Measurements from ENCODE around the gene POMT1.
"Not testable (repeated sequence)": the region's sequence is repeated elsewhere in the genome, so short reads cannot be mapped to it uniquely, and the experiment has no call there.

The POMT1 gene

GRCh38 chr9:131525643-131526565 is 23.2 kb downstream of the POMT1 start:
- DNase-seq (ENCODE audit: low spot score), result no peak

GRCh38 chr9:131528186-131528585 is 25.5 kb downstream of the POMT1 start:
- DNase-seq (ENCODE audit: low spot score), result no peak

- DNase-seq (ENCODE audit: low spot score), result no peak
Observed at GRCh38 chr9:131528886-131529505, 26.3 kb downstream of the POMT1 start.

GRCh38 chr9:131529597-131530545 is 27.2 kb downstream of the POMT1 start:
- no peak for DNase-seq (ENCODE audit: low spot score)

GRCh38 chr9:131530546-131530919 is 27.8 kb downstream of the POMT1 start:
- DNase-seq (ENCODE audit: low spot score), result no peak

GRCh38 chr9:131530920-131531832 is 28.5 kb downstream of the POMT1 start, which contains the start of gene UCK1:
Gene UCK1, minus strand, starts transcription at chr9:131531263. Its CDS starts 89 bp downstream, at chr9:131531174.
- DNase-seq (ENCODE audit: low spot score), result peak; percentile 79

GRCh38 chr9:131534721-131535237 is 32.1 kb downstream of the POMT1 start:
- DNase-seq (ENCODE audit: low spot score), result peak; percentile 56

- DNase-seq (ENCODE audit: low spot score), result no peak
Observed at GRCh38 chr9:131537946-131538345, 35.2 kb downstream of the POMT1 start.

- DNase-seq (ENCODE audit: low spot score), result no peak
Observed at GRCh38 chr9:131539223-131539923, 36.7 kb downstream of the POMT1 start.

- no peak for DNase-seq (ENCODE audit: low spot score)
Observed at GRCh38 chr9:131543141-131543540, 40.4 kb downstream of the POMT1 start.

- no peak for DNase-seq (ENCODE audit: low spot score)
Observed at GRCh38 chr9:131545003-131545785, 42.5 kb downstream of the POMT1 start, which contains the start of gene PRRT1B. Gene PRRT1B, plus strand, starts transcription at chr9:131545523. Its CDS starts 93 bp downstream, at chr9:131545616.

- DNase-seq (ENCODE audit: low spot score), result no peak
Observed at GRCh38 chr9:131545786-131546335, 43.1 kb downstream of the POMT1 start.

- no peak for DNase-seq (ENCODE audit: low spot score)
Observed at GRCh38 chr9:131546336-131547084, 43.8 kb downstream of the POMT1 start.

- not testable (repeated sequence) for DNase-seq (ENCODE audit: low spot score)
Observed at GRCh38 chr9:131549186-131549585, 46.5 kb downstream of the POMT1 start.

GRCh38 chr9:131550465-131550864 is 47.7 kb downstream of the POMT1 start:
- DNase-seq (ENCODE audit: low spot score), result not testable (repeated sequence)

GRCh38 chr9:131552030-131552429 is 49.3 kb downstream of the POMT1 start:
- DNase-seq (ENCODE audit: low spot score), result no peak

- DNase-seq (ENCODE audit: low spot score), result no peak
Observed at GRCh38 chr9:131554087-131554842, 51.5 kb downstream of the POMT1 start.

Measured in hematopoietic multipotent progenitor cell treated with erythropoietin and hydrocortisone succinate and interleukin-3 and kit ligand, for 15 days (in vitro differentiated cells).